Measurements from ENCODE around the gene TSPAN18.

DNA sequence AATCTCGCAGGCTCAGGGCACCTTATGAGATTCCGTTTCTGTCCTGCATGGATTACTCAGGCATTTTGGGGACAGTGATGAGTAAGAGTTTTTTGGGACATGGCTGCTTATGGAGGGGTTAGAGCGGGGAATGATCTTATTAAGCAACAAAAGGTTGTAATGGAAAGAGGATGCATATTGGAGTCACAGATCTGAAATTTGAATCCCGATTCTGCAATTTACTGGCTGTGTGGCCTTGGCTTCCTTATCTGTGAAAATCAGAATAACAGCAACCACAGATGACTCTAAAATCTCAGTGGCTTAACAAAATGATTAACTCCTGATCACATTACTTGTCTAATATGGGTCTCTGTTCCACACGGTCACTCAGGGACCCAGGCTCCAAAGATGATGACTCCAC lies 5.8 kb downstream of the TSPAN18 start:
- TF ChIP-seq, protein P1, sequence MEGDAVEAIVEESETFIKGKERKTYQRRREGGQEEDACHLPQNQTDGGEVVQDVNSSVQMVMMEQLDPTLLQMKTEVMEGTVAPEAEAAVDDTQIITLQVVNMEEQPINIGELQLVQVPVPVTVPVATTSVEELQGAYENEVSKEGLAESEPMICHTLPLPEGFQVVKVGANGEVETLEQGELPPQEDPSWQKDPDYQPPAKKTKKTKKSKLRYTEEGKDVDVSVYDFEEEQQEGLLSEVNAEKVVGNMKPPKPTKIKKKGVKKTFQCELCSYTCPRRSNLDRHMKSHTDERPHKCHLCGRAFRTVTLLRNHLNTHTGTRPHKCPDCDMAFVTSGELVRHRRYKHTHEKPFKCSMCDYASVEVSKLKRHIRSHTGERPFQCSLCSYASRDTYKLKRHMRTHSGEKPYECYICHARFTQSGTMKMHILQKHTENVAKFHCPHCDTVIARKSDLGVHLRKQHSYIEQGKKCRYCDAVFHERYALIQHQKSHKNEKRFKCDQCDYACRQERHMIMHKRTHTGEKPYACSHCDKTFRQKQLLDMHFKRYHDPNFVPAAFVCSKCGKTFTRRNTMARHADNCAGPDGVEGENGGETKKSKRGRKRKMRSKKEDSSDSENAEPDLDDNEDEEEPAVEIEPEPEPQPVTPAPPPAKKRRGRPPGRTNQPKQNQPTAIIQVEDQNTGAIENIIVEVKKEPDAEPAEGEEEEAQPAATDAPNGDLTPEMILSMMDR (IDR thresholded peaks at IDR 0.05; ENCODE audit: control extremely low read depth in 1 of 3, insufficient read depth in 1 of 3, low read depth in 1 of 3, low read length in 3 of 3): no peak
- TF ChIP-seq CREB1 (IDR thresholded peaks at IDR 0.05) (no peak), CHD1 (IDR thresholded peaks at IDR 0.05; ENCODE audit: low read depth, low read length) (no peak), CHD2 (IDR thresholded peaks at IDR 0.05; ENCODE audit: low read length) (no peak), RFX5 (IDR thresholded peaks at IDR 0.05; ENCODE audit: borderline replicate concordance, low read depth, low read length) (no peak), JUND (IDR thresholded peaks at IDR 0.05; ENCODE audit: low read length) (no peak)
